ENCODE results near the gene PAGE2.

PAGE2 gene

GRCh38 chrX:55072286-55072685, 16.5 kb upstream of the PAGE2 start:
- H3K4me3 ChIP-seq (ENCODE audit: low read depth, low read length) = no peak overlapping the region
- TF ChIP-seq CTCF (IDR thresholded peaks at IDR 0.05; ENCODE audit: insufficient read depth, low read length, missing control alignments) = no peak
- CTCF ChIA-PET = no interaction called here
- no peak for DNase-seq (ENCODE audit: low read depth, low spot score)
- POLR2A ChIA-PET = no interaction called here

- TF ChIP-seq CTCF (IDR thresholded peaks at IDR 0.05; ENCODE audit: insufficient read depth, low read length, missing control alignments) = no peak
- no peak for DNase-seq (ENCODE audit: low read depth, low spot score)
- ChIA-PET POLR2A (no interaction called here), CTCF (no interaction called here)
- H3K4me3 ChIP-seq (ENCODE audit: low read depth, low read length) = no peak within 1 kb of the TSS
Measured at GRCh38 chrX:55074851-55075467, 13.9 kb upstream of the PAGE2 start, which contains the start of gene PAGE2B. Gene PAGE2B, plus strand, starts transcription at chrX:55075030. Its CDS starts 1,012 bp downstream, at chrX:55076042.

GRCh38 chrX:55098691-55099090, 9.9 kb downstream of the PAGE2 start:
- POLR2A ChIA-PET = no interaction called here
- CTCF ChIA-PET = no interaction called here
- TF ChIP-seq CTCF (IDR thresholded peaks at IDR 0.05; ENCODE audit: insufficient read depth, low read length, missing control alignments) = no peak
- H3K4me3 ChIP-seq (ENCODE audit: low read depth, low read length) = no peak overlapping the region
- no peak for DNase-seq (ENCODE audit: low read depth, low spot score)

GRCh38 chrX:55099162-55099561, 10.3 kb downstream of the PAGE2 start:
- TF ChIP-seq CTCF (IDR thresholded peaks at IDR 0.05; ENCODE audit: insufficient read depth, low read length, missing control alignments) = no peak
- no peak for DNase-seq (ENCODE audit: low read depth, low spot score)
- ChIA-PET POLR2A (no interaction called here), CTCF (no interaction called here)
- H3K4me3 ChIP-seq (ENCODE audit: low read depth, low read length) = no peak overlapping the region

- no peak overlapping the region for H3K4me3 ChIP-seq (ENCODE audit: low read depth, low read length)
- ChIA-PET POLR2A (no interaction called here), CTCF (no interaction called here)
- TF ChIP-seq CTCF (IDR thresholded peaks at IDR 0.05; ENCODE audit: insufficient read depth, low read length, missing control alignments) = no peak
- no peak for DNase-seq (ENCODE audit: low read depth, low spot score)
Measured at GRCh38 chrX:55102754-55103153, 13.9 kb downstream of the PAGE2 start.

- POLR2A ChIA-PET = no interaction called here
Measured at GRCh38 chrX:55107262-55107661, 18.4 kb downstream of the PAGE2 start.

More at GRCh38 chrX:55107262-55107661, 18.4 kb downstream of the PAGE2 start:
- H3K4me3 ChIP-seq (ENCODE audit: low read depth, low read length) = no peak overlapping the region
- CTCF ChIA-PET = no interaction called here
- no peak for DNase-seq (ENCODE audit: low read depth, low spot score)
- no peak for TF ChIP-seq CTCF (IDR thresholded peaks at IDR 0.05; ENCODE audit: insufficient read depth, low read length, missing control alignments)

All from AG04449 (cell line).